LNCAP (cell line): ENCODE results near the gene IGSF11.

Experiments used
- CTCF ChIP-seq: fragments of 450-650 bp; IDR thresholded peaks from 2 replicates; pipeline ENCODE4 v1.5.1; 2017; ENCODE audit warnings: mild to moderate bottlenecking

Gene IGSF11

GRCh38 chr3:118986734-118987133, 47.9 kb downstream of the IGSF11 start:
- no peak for TF ChIP-seq CTCF

- no peak for TF ChIP-seq CTCF
Measured at GRCh38 chr3:118984699-118985098, 49.9 kb downstream of the IGSF11 start.

GRCh38 chr3:118981494-118982134, 53.0 kb downstream of the IGSF11 start:
- TF ChIP-seq CTCF, result no peak

- no peak for TF ChIP-seq CTCF
Measured at GRCh38 chr3:118980832-118981231, 53.8 kb downstream of the IGSF11 start.

GRCh38 chr3:118978393-118978758, 56.3 kb downstream of the IGSF11 start:
- no peak for TF ChIP-seq CTCF

- no peak for TF ChIP-seq CTCF
Measured at GRCh38 chr3:118977671-118978392, 56.8 kb downstream of the IGSF11 start.

- TF ChIP-seq CTCF, result no peak
Measured at GRCh38 chr3:118977118-118977517, 57.5 kb downstream of the IGSF11 start.
